SK-N-SH treated with all-trans-retinoic acid at 6 μM for 48 hours (cell line): Measurements from ENCODE around the gene ZBTB17.

Experiments
- ATAC-seq: fragments of 200-7000 bp; cut with Tn5 transposase; 3 replicates; pipeline ENCODE4 v1.9.1; 2020; ENCODE audit warnings: mild to moderate bottlenecking, moderate library complexity
- BACH2 ChIP-seq: fragments of 250-450 bp; sonication (Bioruptor Pico); IDR thresholded peaks from 2 replicates; pipeline ENCODE4 v1.9.0; 2021; ENCODE audit warnings: mild to moderate bottlenecking, borderline replicate concordance
- CSDC2 ChIP-seq: fragments of 250-450 bp; sonication (Bioruptor Pico); IDR thresholded peaks from 2 replicates; pipeline ENCODE4 v1.5.0; 2020; ENCODE audit warnings: mild to moderate bottlenecking, moderate library complexity
- GLIS3 ChIP-seq: fragments of 250-450 bp; sonication (Bioruptor Pico); IDR thresholded peaks from 2 replicates; pipeline ENCODE4 v1.5.0; 2020; ENCODE audit warnings: mild to moderate bottlenecking, moderate library complexity
- ISL1 ChIP-seq: fragments of 250-450 bp; sonication (Bioruptor Pico); IDR thresholded peaks from 2 replicates; pipeline ENCODE4 v2.1.2; 2022; ENCODE audit warnings: mild to moderate bottlenecking, moderate library complexity
- OSR1 ChIP-seq: fragments of 250-450 bp; sonication (Bioruptor Pico); IDR thresholded peaks from 2 replicates; pipeline ENCODE4 v1.8.0; 2022; ENCODE audit warnings: moderate library complexity, mild to moderate bottlenecking, inconsistent platforms
- POU6F1 ChIP-seq: fragments of 250-450 bp; sonication (Bioruptor Pico); IDR thresholded peaks from 2 replicates; pipeline ENCODE4 v1.8.0; 2021; ENCODE audit warnings: low read depth, mild to moderate bottlenecking, moderate library complexity, borderline replicate concordance
- PPARA ChIP-seq: fragments of 250-450 bp; sonication (Bioruptor Pico); IDR thresholded peaks from 2 replicates; pipeline ENCODE4 v1.5.0; 2020; ENCODE audit warnings: mild to moderate bottlenecking, borderline replicate concordance
- RARB ChIP-seq: fragments of 250-450 bp; sonication (Bioruptor Pico); IDR thresholded peaks from 2 replicates; pipeline ENCODE4 v1.8.0; 2021; ENCODE audit warnings: mild to moderate bottlenecking, moderate library complexity
- SNAI2 ChIP-seq: fragments of 250-450 bp; sonication (Bioruptor Pico); IDR thresholded peaks from 2 replicates; pipeline ENCODE4 v1.5.0; 2020; ENCODE audit warnings: mild to moderate bottlenecking, moderate library complexity
- TCF4 ChIP-seq: fragments of 250-450 bp; sonication (Bioruptor Pico); IDR thresholded peaks from 2 replicates; pipeline ENCODE4 v1.8.0; 2021; ENCODE audit warnings: mild to moderate bottlenecking, moderate library complexity, borderline replicate concordance
- TOX ChIP-seq: fragments of 250-450 bp; sonication (Bioruptor Pico); IDR thresholded peaks from 2 replicates; pipeline ENCODE4 v1.8.0; 2021; ENCODE audit warnings: mild to moderate bottlenecking, moderate library complexity, borderline replicate concordance
- ZC3H10 ChIP-seq: fragments of 250-450 bp; sonication (Bioruptor Pico); IDR thresholded peaks from 2 replicates; pipeline ENCODE4 v1.5.1; 2021; ENCODE audit warnings: mild to moderate bottlenecking, moderate library complexity
- ZFP3 ChIP-seq: fragments of 250-450 bp; sonication (Bioruptor Pico); IDR thresholded peaks from 2 replicates; pipeline ENCODE4 v1.5.0; 2020; ENCODE audit warnings: mild to moderate bottlenecking, moderate library complexity
- ZFP30 ChIP-seq: fragments of 450-650 bp; formaldehyde crosslinking; IDR thresholded peaks from 2 replicates; pipeline ENCODE4 v1.5.0; 2022; ENCODE audit warnings: mild to moderate bottlenecking, moderate library complexity
- ZNF565 ChIP-seq: fragments of 450-650 bp; formaldehyde crosslinking; conservative IDR thresholded peaks from 2 replicates; pipeline ENCODE4 v1.5.0; 2020; ENCODE audit warnings: low read depth, mild to moderate bottlenecking, moderate library complexity
- ZNF70 ChIP-seq: fragments of 450-650 bp; formaldehyde crosslinking; IDR thresholded peaks from 2 replicates; pipeline ENCODE4 v1.5.0; 2020; ENCODE audit warnings: mild to moderate bottlenecking, moderate library complexity
- ZNF8 ChIP-seq: fragments of 450-650 bp; formaldehyde crosslinking; IDR thresholded peaks from 2 replicates; pipeline ENCODE4 v1.5.0; 2020; ENCODE audit warnings: mild to moderate bottlenecking, moderate library complexity
- TF ChIP-seq, protein P1 (sequence below): fragments of 250-450 bp; sonication (Bioruptor Pico); IDR thresholded peaks from 2 replicates; pipeline ENCODE4 v1.8.0; 2020; ENCODE audit warnings: mild to moderate bottlenecking, moderate library complexity, borderline replicate concordance
- TF ChIP-seq, protein P2 (sequence below): fragments of 250-450 bp; sonication (Bioruptor Pico); IDR thresholded peaks from 2 replicates; pipeline ENCODE4 v1.5.1; 2020; ENCODE audit warnings: low read depth, mild to moderate bottlenecking, moderate library complexity

The ZBTB17 gene

DNA sequence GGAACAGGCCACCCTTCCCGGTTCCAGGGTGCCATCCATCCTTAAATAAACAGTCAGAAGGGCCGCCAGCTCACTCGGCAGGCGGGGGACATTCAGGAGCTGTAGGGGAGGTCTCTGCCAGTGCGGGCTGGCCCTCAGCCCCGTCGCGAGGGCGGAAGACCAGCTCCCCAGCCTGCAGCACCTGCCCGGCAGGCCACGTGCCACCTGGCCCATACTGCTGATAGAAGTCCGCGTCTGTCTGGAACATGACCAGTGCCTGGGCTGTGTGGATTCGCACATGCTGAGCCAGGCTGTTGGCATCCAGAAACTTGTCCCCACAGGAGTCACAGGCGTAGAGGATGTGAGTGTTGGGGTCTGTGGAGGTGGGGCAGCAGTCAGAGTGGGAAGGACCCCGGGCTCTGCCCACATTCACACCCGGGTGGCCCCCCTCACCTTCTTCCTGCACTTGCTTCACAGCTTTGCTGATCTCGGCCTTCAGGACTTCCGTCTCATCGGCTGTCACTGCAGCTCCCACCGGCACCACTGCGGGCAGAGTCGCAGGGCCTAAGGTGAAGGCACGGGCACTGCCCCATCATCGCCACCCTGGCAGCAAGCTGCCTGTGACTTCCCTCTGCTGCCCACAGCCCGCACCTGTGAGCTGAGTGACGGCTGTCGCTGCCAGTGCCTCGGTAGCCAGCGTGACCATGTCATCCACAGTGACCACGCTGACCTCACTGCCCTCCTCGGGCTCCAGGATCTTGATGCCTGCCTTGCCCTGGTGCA lies 33.8 kb downstream of the ZBTB17 start:
- no peak for ATAC-seq
- TF ChIP-seq CSDC2 (no peak), GLIS3 (CRISPR knock-in tag) (no peak), TCF4 (no peak), POU6F1 (CRISPR knock-in tag) (no peak), RARB (no peak), ZNF70 (CRISPR knock-in tag) (no peak), ZFP3 (CRISPR knock-in tag) (no peak), ZC3H10 (no peak), BACH2 (CRISPR knock-in tag) (no peak), OSR1 (CRISPR knock-in tag) (no peak), TOX (no peak), SNAI2 (CRISPR knock-in tag) (no peak), ISL1 (CRISPR knock-in tag) (no peak), ZNF8 (CRISPR knock-in tag) (no peak), ZNF565 (CRISPR knock-in tag) (no peak)
- TF ChIP-seq, protein P1, sequence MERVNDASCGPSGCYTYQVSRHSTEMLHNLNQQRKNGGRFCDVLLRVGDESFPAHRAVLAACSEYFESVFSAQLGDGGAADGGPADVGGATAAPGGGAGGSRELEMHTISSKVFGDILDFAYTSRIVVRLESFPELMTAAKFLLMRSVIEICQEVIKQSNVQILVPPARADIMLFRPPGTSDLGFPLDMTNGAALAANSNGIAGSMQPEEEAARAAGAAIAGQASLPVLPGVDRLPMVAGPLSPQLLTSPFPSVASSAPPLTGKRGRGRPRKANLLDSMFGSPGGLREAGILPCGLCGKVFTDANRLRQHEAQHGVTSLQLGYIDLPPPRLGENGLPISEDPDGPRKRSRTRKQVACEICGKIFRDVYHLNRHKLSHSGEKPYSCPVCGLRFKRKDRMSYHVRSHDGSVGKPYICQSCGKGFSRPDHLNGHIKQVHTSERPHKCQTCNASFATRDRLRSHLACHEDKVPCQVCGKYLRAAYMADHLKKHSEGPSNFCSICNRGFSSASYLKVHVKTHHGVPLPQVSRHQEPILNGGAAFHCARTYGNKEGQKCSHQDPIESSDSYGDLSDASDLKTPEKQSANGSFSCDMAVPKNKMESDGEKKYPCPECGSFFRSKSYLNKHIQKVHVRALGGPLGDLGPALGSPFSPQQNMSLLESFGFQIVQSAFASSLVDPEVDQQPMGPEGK (CRISPR knock-in tag): no peak
- TF ChIP-seq, protein P2, sequence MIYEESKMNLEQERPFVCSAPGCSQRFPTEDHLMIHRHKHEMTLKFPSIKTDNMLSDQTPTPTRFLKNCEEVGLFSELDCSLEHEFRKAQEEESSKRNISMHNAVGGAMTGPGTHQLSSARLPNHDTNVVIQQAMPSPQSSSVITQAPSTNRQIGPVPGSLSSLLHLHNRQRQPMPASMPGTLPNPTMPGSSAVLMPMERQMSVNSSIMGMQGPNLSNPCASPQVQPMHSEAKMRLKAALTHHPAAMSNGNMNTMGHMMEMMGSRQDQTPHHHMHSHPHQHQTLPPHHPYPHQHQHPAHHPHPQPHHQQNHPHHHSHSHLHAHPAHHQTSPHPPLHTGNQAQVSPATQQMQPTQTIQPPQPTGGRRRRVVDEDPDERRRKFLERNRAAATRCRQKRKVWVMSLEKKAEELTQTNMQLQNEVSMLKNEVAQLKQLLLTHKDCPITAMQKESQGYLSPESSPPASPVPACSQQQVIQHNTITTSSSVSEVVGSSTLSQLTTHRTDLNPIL (CRISPR knock-in tag): no peak

- TF ChIP-seq TOX (no peak), ZNF70 (CRISPR knock-in tag) (no peak), ZFP30 (CRISPR knock-in tag) (no peak), CSDC2 (no peak)
- TF ChIP-seq, protein P1 (CRISPR knock-in tag): no peak
- TF ChIP-seq, all 23 proteins: peak for 0
- ATAC-seq: no peak
These were observed 34.7 kb downstream of the ZBTB17 start for GRCh38 chr1:15941044-15941840.

DNA sequence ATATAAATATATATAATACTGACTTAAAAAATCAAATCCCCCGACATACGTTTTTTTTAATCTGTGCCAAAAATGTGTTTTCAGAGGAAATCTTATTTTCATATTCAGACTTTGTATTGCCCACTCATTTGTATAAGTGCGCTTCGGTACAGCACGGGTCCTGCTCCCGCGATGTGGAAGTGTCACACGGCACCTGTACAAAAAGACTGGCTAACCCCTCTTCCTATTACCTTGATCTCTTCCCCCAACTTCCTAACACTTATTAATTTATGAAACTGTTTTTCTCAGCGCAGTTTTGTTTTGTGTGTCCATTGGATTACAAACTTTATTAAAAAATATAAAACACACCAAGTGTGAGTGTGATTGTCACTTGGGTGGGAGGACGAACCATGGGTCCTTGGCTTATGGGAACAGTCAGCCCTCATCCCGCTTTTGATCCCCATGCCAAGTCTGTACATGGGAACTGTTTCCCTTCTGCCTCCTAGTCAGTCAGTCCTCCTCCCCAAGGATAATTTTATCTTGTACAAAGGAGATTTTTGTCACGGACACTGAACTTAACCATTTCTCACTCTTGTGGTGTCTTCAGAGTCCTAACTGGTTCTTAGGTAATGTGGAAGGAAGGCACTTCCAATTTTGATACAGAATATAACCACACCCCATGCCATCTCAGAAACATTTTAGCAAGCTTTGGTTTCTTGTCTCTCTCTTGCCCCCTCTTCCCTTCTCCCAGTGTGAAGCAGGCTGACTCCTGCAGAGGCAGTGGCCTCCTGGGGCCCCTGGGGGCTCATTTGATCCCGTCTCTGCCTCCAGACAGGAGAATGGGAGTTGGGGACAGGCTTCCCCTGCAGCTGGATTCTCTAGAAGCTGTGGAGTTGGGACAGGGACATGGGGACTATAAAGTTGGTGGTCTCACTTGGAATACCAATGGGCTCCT lies 35.5 kb downstream of the ZBTB17 start:
- no peak for ATAC-seq
- TF ChIP-seq PPARA (CRISPR knock-in tag): no peak
- TF ChIP-seq, protein P2 (CRISPR knock-in tag): no peak
- TF ChIP-seq TOX: no peak
- TF ChIP-seq ISL1 (CRISPR knock-in tag): no peak
